ENCODE results near the gene COL4A6.

The COL4A6 gene

GRCh38 chrX:108216405-108216804 is 221.8 kb downstream of the COL4A6 start:
- no peak for DNase-seq

- DNase-seq, result no peak
Measured at GRCh38 chrX:108211301-108211700, 226.9 kb downstream of the COL4A6 start.

- no peak for DNase-seq
Measured at GRCh38 chrX:108209006-108209554, 229.1 kb downstream of the COL4A6 start.

- no peak for DNase-seq
Measured at GRCh38 chrX:108203540-108203939, 234.7 kb downstream of the COL4A6 start.

GRCh38 chrX:108199691-108200090 is 238.5 kb downstream of the COL4A6 start:
- peak in 2 of 14 donors; percentile 1 to 2 for DNase-seq

- no peak for DNase-seq
Measured at GRCh38 chrX:108199041-108199440, 239.2 kb downstream of the COL4A6 start.

- no peak for DNase-seq
Measured at GRCh38 chrX:108198420-108198819, 239.8 kb downstream of the COL4A6 start.

- no peak for DNase-seq
Measured at GRCh38 chrX:108186811-108187210, 251.4 kb downstream of the COL4A6 start.

GRCh38 chrX:108178143-108178498 is 260.1 kb downstream of the COL4A6 start:
- DNase-seq, result no peak

GRCh38 chrX:108177351-108178142 is 260.7 kb downstream of the COL4A6 start:
- DNase-seq, result peak in 1 of 14 donors; percentile 5

GRCh38 chrX:108173874-108174273 is 264.3 kb downstream of the COL4A6 start:
- no peak for DNase-seq

GRCh38 chrX:108171671-108172070 is 266.6 kb downstream of the COL4A6 start:
- DNase-seq, result no peak

GRCh38 chrX:108169768-108170167 is 268.5 kb downstream of the COL4A6 start:
- DNase-seq, result no peak

GRCh38 chrX:108168961-108169740 is 269.1 kb downstream of the COL4A6 start:
- DNase-seq, result no peak

GRCh38 chrX:108167211-108167872 is 270.9 kb downstream of the COL4A6 start:
- DNase-seq, result no peak

GRCh38 chrX:108165383-108166111 is 272.7 kb downstream of the COL4A6 start:
- DNase-seq, result peak in 1 of 14 donors; percentile 1

GRCh38 chrX:108163333-108164082 is 274.7 kb downstream of the COL4A6 start:
- DNase-seq, result no peak

GRCh38 chrX:108162265-108162664 is 276.0 kb downstream of the COL4A6 start:
- DNase-seq, result no peak

- DNase-seq, result no peak
Measured at GRCh38 chrX:108160309-108160708, 277.9 kb downstream of the COL4A6 start.

- no peak for DNase-seq
Measured at GRCh38 chrX:108159028-108159670, 279.1 kb downstream of the COL4A6 start.

GRCh38 chrX:108157628-108158027 is 280.6 kb downstream of the COL4A6 start:
- DNase-seq, result no peak
